C4-2B (cell line): ENCODE results near the gene ZNF506.

ENCODE experiments used
- CTCF ChIP-seq: fragments of 450-650 bp; conservative IDR thresholded peaks from 2 replicates; pipeline ENCODE4 v1.5.1; 2017; ENCODE audit warnings: mild to moderate bottlenecking
- ZFX ChIP-seq: fragments of 450-650 bp; IDR thresholded peaks from 2 replicates; pipeline ENCODE4 v1.6.1; 2017

DNA sequence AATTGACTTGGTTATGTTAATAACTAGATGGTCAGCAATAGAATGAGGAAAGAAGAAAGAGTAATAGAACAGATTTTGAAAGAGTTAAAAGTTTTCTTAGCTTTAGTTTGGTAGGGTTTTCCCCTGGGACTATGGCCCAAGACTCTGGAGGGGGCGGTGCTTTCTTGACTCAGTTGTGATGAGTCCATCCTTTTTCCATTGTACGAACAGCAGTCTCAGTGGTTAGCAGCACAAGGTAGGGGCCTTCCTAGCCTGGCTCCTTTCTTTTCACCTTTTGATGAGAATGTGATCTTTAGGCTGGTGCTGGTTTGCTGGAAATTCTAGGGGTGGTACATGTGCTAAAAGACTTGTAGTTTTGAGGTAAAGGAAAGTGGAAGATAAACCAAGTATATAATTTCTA, 38.8 kb downstream of the ZNF506 start:
- no peak for TF ChIP-seq CTCF
- no peak for TF ChIP-seq ZFX
